HUES6 (cell line): ENCODE results near the gene FOXN3.
A peak's percentile ranks its signal among the peaks of the same experiment; 100 is the strongest.

ENCODE experiments used
- H3K27ac ChIP-seq: 2 replicates; pipeline ENCODE4 v1.7.0; 2013; ENCODE audit warnings: low read depth, mild to moderate bottlenecking, low read length, inconsistent platforms
- H3K27me3 ChIP-seq: 2 replicates; pipeline ENCODE4 v1.6.1; 2013; ENCODE audit warnings: low read length; ENCODE audit not compliant: control insufficient read depth, insufficient read depth
- H3K36me3 ChIP-seq: 2 replicates; pipeline ENCODE4 v1.6.1; 2013; ENCODE audit warnings: low read length; ENCODE audit not compliant: control insufficient read depth, insufficient read depth
- H3K4me1 ChIP-seq: 2 replicates; pipeline ENCODE4 v1.6.1; 2013; ENCODE audit warnings: low read length; ENCODE audit not compliant: control insufficient read depth, insufficient read depth
- H3K4me3 ChIP-seq: 2 replicates; pipeline ENCODE4 v1.5.1; 2013; ENCODE audit warnings: low read depth, low read length
- H3K9ac ChIP-seq: one replicate; pipeline ENCODE4 v1.6.1; 2013; ENCODE audit warnings: mild to moderate bottlenecking, low read length
- H3K9me3 ChIP-seq: 2 replicates; pipeline ENCODE4 v1.6.1; 2013; ENCODE audit warnings: low read depth, low read length; ENCODE audit not compliant: control insufficient read depth, insufficient read depth

The FOXN3 gene

GRCh38 chr14:89357655-89358297, 59.3 kb downstream of the FOXN3 start:
- H3K36me3 ChIP-seq = peaks cover 18% of the 10 kb centered on the region
- peaks cover 11% of the 10 kb centered on the region for H3K4me1 ChIP-seq
- H3K27me3 ChIP-seq = no peaks in the 10 kb centered on the region
- no peaks in the 10 kb centered on the region for H3K9me3 ChIP-seq
- H3K27ac ChIP-seq = no peak overlapping the region
- no peak overlapping the region for H3K4me3 ChIP-seq
- H3K9ac ChIP-seq = no peak overlapping the region

GRCh38 chr14:89356927-89357326, 60.1 kb downstream of the FOXN3 start:
- no peak overlapping the region for H3K4me3 ChIP-seq
- H3K9me3 ChIP-seq = no peaks in the 10 kb centered on the region
- peaks cover 18% of the 10 kb centered on the region for H3K36me3 ChIP-seq
- no peak overlapping the region for H3K9ac ChIP-seq
- H3K27ac ChIP-seq = no peak overlapping the region
- peaks cover 19% of the 10 kb centered on the region for H3K4me1 ChIP-seq
- H3K27me3 ChIP-seq = no peaks in the 10 kb centered on the region

GRCh38 chr14:89356496-89356895, 60.5 kb downstream of the FOXN3 start:
- no peaks in the 10 kb centered on the region for H3K9me3 ChIP-seq
- H3K4me3 ChIP-seq = no peak overlapping the region
- H3K27ac ChIP-seq = no peak overlapping the region
- no peak overlapping the region for H3K9ac ChIP-seq
- H3K4me1 ChIP-seq = peaks cover 24% of the 10 kb centered on the region
- peaks cover 18% of the 10 kb centered on the region for H3K36me3 ChIP-seq
- H3K27me3 ChIP-seq = no peaks in the 10 kb centered on the region

DNA sequence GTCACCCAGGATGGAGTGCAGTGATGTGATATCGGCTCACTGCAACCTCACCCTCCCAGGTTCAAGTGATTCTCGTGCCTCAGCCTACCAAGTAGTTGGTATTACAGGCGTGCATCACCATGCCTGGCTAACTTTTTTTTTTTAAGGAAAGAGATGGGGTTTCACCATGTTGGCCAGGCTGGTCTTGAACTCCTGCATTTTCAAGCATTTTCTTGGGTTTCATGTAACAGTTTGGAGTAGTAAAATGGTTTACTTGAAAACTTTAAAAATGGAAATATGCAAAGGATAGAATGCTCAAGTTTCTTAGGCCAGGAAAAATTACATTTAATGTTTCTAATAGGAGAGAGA, 63.3 kb downstream of the FOXN3 start:
- peaks cover 48% of the 10 kb centered on the region for H3K4me1 ChIP-seq
- no peak overlapping the region for H3K27ac ChIP-seq
- peaks cover 27% of the 10 kb centered on the region for H3K36me3 ChIP-seq
- H3K9me3 ChIP-seq = no peaks in the 10 kb centered on the region
- no peaks in the 10 kb centered on the region for H3K27me3 ChIP-seq
- H3K9ac ChIP-seq = no peak overlapping the region
- H3K4me3 ChIP-seq = no peak overlapping the region

DNA sequence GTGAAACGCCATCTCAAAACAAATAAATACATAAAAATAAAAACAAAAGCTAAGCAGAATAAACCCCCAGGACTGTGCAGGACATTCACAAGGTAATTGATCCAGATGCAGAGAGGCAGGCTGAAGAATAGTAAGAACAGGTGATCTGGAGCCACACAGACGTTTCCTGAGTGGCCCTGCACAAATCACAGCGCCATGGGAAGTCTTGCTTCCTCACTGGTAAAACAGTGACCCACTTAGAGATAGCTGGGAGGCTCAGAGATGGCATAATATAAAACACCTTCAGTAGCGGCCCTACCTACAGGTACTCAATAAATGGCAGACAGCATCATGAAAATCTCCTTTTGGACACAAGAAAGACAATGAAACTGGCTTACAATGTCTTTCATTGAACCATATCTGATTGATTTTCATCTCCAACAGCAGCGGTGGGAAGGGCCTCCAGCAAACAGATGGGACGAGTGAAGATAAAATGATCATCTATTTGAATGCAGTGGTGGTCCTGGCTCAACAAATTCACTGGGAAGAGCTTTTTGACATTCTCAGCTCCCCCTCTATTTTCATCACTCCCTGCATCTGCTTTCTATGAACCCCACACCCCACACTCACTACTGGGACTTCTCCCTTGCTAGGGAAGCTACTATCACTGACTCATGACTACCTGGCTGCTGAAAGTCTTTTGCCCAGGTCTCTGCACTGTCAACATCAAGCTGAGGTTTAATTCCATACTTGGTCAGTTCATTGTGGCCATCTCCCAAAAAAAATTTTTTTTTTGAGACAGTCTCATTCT, 63.9 kb downstream of the FOXN3 start:
- H3K9ac ChIP-seq = no peak overlapping the region
- no peaks in the 10 kb centered on the region for H3K27me3 ChIP-seq
- H3K4me3 ChIP-seq = no peak overlapping the region
- peak overlapping the region; percentile 87 for H3K27ac ChIP-seq
- H3K9me3 ChIP-seq = no peaks in the 10 kb centered on the region
- H3K36me3 ChIP-seq = peaks cover 29% of the 10 kb centered on the region
- H3K4me1 ChIP-seq = peaks cover 48% of the 10 kb centered on the region

DNA sequence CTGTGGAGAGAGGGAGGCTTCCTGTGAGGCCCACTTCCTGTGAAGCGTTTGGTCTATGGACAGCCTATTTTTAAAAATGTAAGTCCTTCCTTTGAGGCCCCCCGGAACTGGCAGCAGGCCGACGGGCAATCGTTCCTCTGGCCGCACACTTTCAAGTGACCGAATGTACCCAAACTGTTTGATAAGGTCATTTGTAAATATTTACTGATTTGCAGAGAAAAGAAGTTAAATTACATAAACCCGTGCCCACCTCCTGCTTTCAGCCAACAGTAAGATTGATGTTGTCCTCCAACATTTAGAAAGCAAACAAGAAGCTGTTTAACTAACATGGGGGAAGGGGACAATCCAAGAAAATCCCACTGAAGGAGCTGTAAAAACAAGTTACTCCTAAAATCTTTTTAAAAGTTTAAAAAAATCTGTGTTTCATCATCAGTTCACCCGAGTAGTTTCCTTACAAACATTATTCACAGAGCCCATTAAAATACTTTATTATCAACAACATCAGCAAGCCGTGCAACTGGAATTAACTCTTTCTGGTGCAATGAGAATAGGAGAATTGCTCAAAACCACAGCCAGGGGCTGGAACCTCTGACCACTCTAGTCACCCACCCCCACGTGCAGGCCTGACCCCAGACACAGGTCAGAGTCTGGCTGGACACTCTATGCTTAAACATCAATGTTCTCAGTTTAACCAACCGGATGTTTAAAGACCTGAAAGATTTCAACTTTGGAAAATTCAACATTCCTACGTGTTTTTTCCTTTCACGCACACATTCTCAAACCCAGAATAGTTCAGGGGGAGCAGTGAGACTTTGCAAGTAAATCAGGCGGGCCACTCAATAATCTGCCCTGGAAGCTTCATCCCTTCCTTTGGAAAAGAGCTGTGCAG, 65.3 kb downstream of the FOXN3 start:
- H3K9ac ChIP-seq = peak overlapping the region; percentile 57
- H3K4me1 ChIP-seq = peaks cover 48% of the 10 kb centered on the region
- H3K4me3 ChIP-seq = no peak overlapping the region

DNA sequence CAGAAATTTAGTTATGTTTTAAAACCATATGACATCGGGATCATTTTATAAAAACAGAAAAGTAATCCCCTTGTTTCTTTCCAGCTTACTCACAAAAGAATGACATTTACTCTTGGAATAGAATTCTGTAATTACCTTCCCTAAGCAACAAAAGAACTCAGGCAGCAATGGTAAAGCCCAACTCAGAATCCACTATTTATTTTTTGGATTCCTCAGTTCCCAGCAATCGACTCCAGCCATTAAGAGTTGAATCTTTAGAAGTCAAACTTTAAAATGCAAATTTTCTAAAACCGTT, 65.9 kb downstream of the FOXN3 start:
- Histone ChIP-seq H3K36me3 (peaks cover 43% of the 10 kb centered on the region), H3K4me1 (peaks cover 48% of the 10 kb centered on the region), H3K27me3 (no peaks in the 10 kb centered on the region), H3K9me3 (no peaks in the 10 kb centered on the region; the same call in 1 of the 2 replicates), H3K27ac (peak overlapping the region; percentile 87), H3K4me3 (no peak overlapping the region), H3K9ac (peak overlapping the region; percentile 16)

More for the DNA sequence above, 65.3 kb downstream of the FOXN3 start:
- Histone ChIP-seq H3K9me3 (no peaks in the 10 kb centered on the region; the same call in 1 of the 2 replicates), H3K27ac (peak overlapping the region; percentile 87), H3K36me3 (peaks cover 38% of the 10 kb centered on the region), H3K27me3 (no peaks in the 10 kb centered on the region)

GRCh38 chr14:89350152-89350551, 66.9 kb downstream of the FOXN3 start:
- Histone ChIP-seq H3K36me3 (peaks cover 43% of the 10 kb centered on the region), H3K9ac (no peak overlapping the region), H3K27ac (peak overlapping the region; percentile 87)

DNA sequence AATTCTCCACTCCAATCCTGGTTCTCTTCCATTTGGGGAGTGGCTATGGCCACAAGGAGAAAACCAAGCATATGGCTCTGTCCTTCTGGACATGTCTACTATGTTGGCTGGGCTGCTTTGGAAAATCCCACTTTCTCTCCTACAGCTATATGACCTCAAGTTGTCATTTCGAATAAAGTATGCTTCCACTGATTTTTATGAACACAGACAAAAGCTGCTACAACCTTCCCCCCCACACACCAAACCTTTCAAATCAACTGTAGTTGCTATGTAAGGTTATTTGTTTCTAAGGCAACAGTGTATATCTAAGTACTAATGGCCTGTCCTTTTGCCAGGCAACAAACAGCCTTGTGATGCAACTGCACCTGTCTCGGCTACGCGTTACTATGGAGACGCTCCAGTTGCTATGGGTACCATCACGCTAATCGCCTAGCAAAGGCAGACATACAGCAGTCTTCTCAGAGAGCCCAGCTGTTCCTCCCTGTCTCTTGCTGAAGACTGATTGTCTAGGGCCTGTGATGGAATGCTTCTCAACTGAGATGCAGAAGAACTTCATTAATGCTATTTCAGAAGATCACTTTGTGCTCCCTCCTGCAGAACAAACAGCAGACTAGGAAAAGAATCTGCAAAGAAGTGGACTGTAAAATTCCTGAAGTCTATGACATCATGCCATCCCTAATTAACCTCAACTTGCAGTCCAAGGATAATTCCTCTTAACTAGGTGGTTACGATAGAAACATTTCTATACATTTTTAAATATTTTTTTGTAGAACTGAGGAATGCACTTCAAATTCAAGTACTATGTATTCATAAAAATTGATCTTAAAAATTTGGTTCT, 67.6 kb downstream of the FOXN3 start:
- Histone ChIP-seq H3K27me3 (no peaks in the 10 kb centered on the region), H3K36me3 (peaks cover 48% of the 10 kb centered on the region), H3K9me3 (no peaks in the 10 kb centered on the region; the same call in 1 of the 2 replicates), H3K9ac (no peak overlapping the region), H3K27ac (peak overlapping the region; percentile 56; the same call in 1 of the 2 replicates), H3K4me1 (peaks cover 48% of the 10 kb centered on the region), H3K4me3 (no peak overlapping the region)

More at GRCh38 chr14:89350152-89350551, 66.9 kb downstream of the FOXN3 start:
- Histone ChIP-seq H3K4me1 (peaks cover 48% of the 10 kb centered on the region), H3K4me3 (no peak overlapping the region), H3K9me3 (no peaks in the 10 kb centered on the region; the same call in 1 of the 2 replicates), H3K27me3 (no peaks in the 10 kb centered on the region)

GRCh38 chr14:89348722-89349121, 68.3 kb downstream of the FOXN3 start:
- peak overlapping the region; percentile 56; the same call in 1 of the 2 replicates for H3K27ac ChIP-seq
- H3K36me3 ChIP-seq = peaks cover 48% of the 10 kb centered on the region
- no peak overlapping the region for H3K9ac ChIP-seq
- H3K4me3 ChIP-seq = no peak overlapping the region
- H3K9me3 ChIP-seq = no peaks in the 10 kb centered on the region; the same call in 1 of the 2 replicates
- H3K4me1 ChIP-seq = peaks cover 46% of the 10 kb centered on the region
- H3K27me3 ChIP-seq = no peaks in the 10 kb centered on the region
